H9 (cell line): ENCODE results near the gene C4orf46. TPM values are rescaled to one million over a fixed set of nuclear protein-coding genes. Genes with fewer than 3 reads are reported as not detected.

Experiments used
- DNase-seq: peaks from one replicate; pipeline ENCODE4 v3.0.0-alpha.2; 2017
- H2AFZ ChIP-seq: one replicate; pipeline ENCODE4 v1.6.1; 2013; ENCODE audit warnings: mild to moderate bottlenecking, low read length, control low read depth, moderate library complexity
- H2AK5ac ChIP-seq: 2 replicates; pipeline ENCODE4 v1.6.1; 2013; ENCODE audit warnings: low read length, control low read depth, mixed read lengths; ENCODE audit not compliant: insufficient read length
- H2BK120ac ChIP-seq: one replicate; pipeline ENCODE4 v1.6.1; 2013; ENCODE audit warnings: low read depth, mild to moderate bottlenecking, low read length, control low read depth, inconsistent platforms; ENCODE audit not compliant: poor library complexity, severe bottlenecking
- H2BK12ac ChIP-seq: 2 replicates; pipeline ENCODE4 v1.6.1; 2013; ENCODE audit warnings: low read length, control low read depth, mixed read lengths, low read depth; ENCODE audit not compliant: insufficient read length
- H2BK15ac ChIP-seq: 2 replicates; pipeline ENCODE4 v1.6.1; 2013; ENCODE audit warnings: low read depth, low read length, control low read depth
- H2BK20ac ChIP-seq: one replicate; pipeline ENCODE4 v1.6.1; 2013; ENCODE audit warnings: low read depth, mild to moderate bottlenecking, low read length, control low read depth, inconsistent platforms; ENCODE audit not compliant: poor library complexity, severe bottlenecking
- H2BK5ac ChIP-seq: 2 replicates; pipeline ENCODE4 v1.6.1; 2013; ENCODE audit warnings: low read length, control low read depth, mixed read lengths; ENCODE audit not compliant: insufficient read length
- H3K14ac ChIP-seq: 2 replicates; pipeline ENCODE4 v1.6.1; 2013; ENCODE audit warnings: low read length, control low read depth; ENCODE audit not compliant: insufficient read depth
- H3K18ac ChIP-seq: 2 replicates; pipeline ENCODE4 v1.6.1; 2013; ENCODE audit warnings: low read depth, mild to moderate bottlenecking, mixed read lengths, low read length, control low read depth; ENCODE audit not compliant: insufficient read length
- H3K23ac ChIP-seq: 2 replicates; pipeline ENCODE4 v1.6.1; 2013; ENCODE audit warnings: low read length, control low read depth, mixed read lengths, low read depth; ENCODE audit not compliant: insufficient read length
- H3K23me2 ChIP-seq: 2 replicates; pipeline ENCODE4 v1.6.1; 2013; ENCODE audit warnings: low read depth, mild to moderate bottlenecking, mixed read lengths, low read length, control low read depth; ENCODE audit not compliant: insufficient read length, poor library complexity, severe bottlenecking
- H3K27ac ChIP-seq: 2 replicates; pipeline ENCODE4 v1.5.1; 2013; ENCODE audit warnings: low read length, control low read depth, mixed read lengths, low read depth; ENCODE audit not compliant: insufficient read length
- H3K27me3 ChIP-seq: 2 replicates; pipeline ENCODE4 v1.6.1; 2013; ENCODE audit warnings: low read length, control low read depth, inconsistent platforms; ENCODE audit not compliant: insufficient read depth
- H3K4ac ChIP-seq: 2 replicates; pipeline ENCODE4 v1.6.1; 2013; ENCODE audit warnings: low read depth, mild to moderate bottlenecking, control low read depth, inconsistent platforms, low read length, moderate library complexity
- H3K4me1 ChIP-seq: 2 replicates; pipeline ENCODE4 v1.6.1; 2013; ENCODE audit warnings: low read length, control low read depth, inconsistent platforms; ENCODE audit not compliant: insufficient read depth
- H3K4me2 ChIP-seq: 2 replicates; pipeline ENCODE4 v1.6.1; 2013; ENCODE audit warnings: low read length, control low read depth, mixed read lengths; ENCODE audit not compliant: insufficient read length, insufficient read depth
- H3K56ac ChIP-seq: 2 replicates; pipeline ENCODE4 v1.6.1; 2013; ENCODE audit warnings: low read depth, mild to moderate bottlenecking, mixed read lengths, low read length, control low read depth; ENCODE audit not compliant: insufficient read length
- H3K79me1 ChIP-seq: 2 replicates; pipeline ENCODE4 v1.6.1; 2013; ENCODE audit warnings: low read depth, mild to moderate bottlenecking, moderate library complexity, low read length, control low read depth, inconsistent platforms; ENCODE audit not compliant: insufficient read depth, poor library complexity, severe bottlenecking
- H3K79me2 ChIP-seq: 2 replicates; pipeline ENCODE4 v1.6.1; 2013; ENCODE audit warnings: low read length, control low read depth, inconsistent platforms; ENCODE audit not compliant: insufficient read depth
- H3K9ac ChIP-seq: 2 replicates; pipeline ENCODE4 v1.6.1; 2013; ENCODE audit warnings: low read length, control low read depth, mixed read lengths; ENCODE audit not compliant: insufficient read length; ENCODE audit errors: extremely low read depth
- H3K9me3 ChIP-seq: one replicate; pipeline ENCODE4 v1.6.1; 2013; ENCODE audit warnings: low read depth, low read length, inconsistent platforms; ENCODE audit not compliant: control insufficient read depth
- H3T11ph ChIP-seq: one replicate; pipeline ENCODE4 v1.6.1; 2013; ENCODE audit warnings: mild to moderate bottlenecking, low read length, control low read depth, inconsistent platforms
- H4K20me1 ChIP-seq: one replicate; pipeline ENCODE4 v1.6.1; 2013; ENCODE audit not compliant: control insufficient read depth, insufficient read length, insufficient read depth
- H4K5ac ChIP-seq: 2 replicates; pipeline ENCODE4 v1.6.1; 2013; ENCODE audit warnings: low read depth, mild to moderate bottlenecking, mixed read lengths, low read length, control low read depth; ENCODE audit not compliant: insufficient read length
- H4K8ac ChIP-seq: replicated peaks from 2 replicates; pipeline ENCODE4 v1.6.1; 2013; ENCODE audit warnings: low read length, control low read depth, mixed read lengths, low read depth; ENCODE audit not compliant: insufficient read length
- H4K91ac ChIP-seq: 2 replicates; pipeline ENCODE4 v1.6.1; 2013; ENCODE audit warnings: low read depth, mild to moderate bottlenecking, moderate library complexity, mixed read lengths, low read length, control low read depth; ENCODE audit not compliant: insufficient read length
- H3K27ac Mint-ChIP-seq, 3 experiments: 2 replicates in 2 of 3; 3 replicates in 1 of 3; pipeline ENCODE4 v1.8.0; 2020 to 2021; ENCODE audit warnings: mixed read lengths in 3 of 3, mild to moderate bottlenecking in 1 of 3, moderate library complexity in 1 of 3
- H3K27me3 Mint-ChIP-seq: 2 replicates; pipeline ENCODE4 v1.8.0; 2021; ENCODE audit warnings: low read depth, mild to moderate bottlenecking, moderate library complexity, mixed read lengths
- H3K36me3 Mint-ChIP-seq, 3 experiments: 2 replicates in 2 of 3; 3 replicates in 1 of 3; pipeline ENCODE4 v1.8.0; 2020 to 2021; ENCODE audit warnings: low read depth in 3 of 3, mixed read lengths in 3 of 3; ENCODE audit not compliant: insufficient read depth in 1 of 3
- H3K4me1 Mint-ChIP-seq, 2 experiments: 2 replicates each; pipeline ENCODE4 v1.8.0; 2020; ENCODE audit warnings: mixed read lengths in 2 of 2
- H3K4me3 Mint-ChIP-seq, 2 experiments: 2 replicates in 1 of 2; 3 replicates in 1 of 2; pipeline ENCODE4 v1.8.0; 2020 to 2021; ENCODE audit warnings: mild to moderate bottlenecking in 2 of 2, mixed read lengths in 2 of 2, moderate library complexity in 1 of 2
- H3K9me3 Mint-ChIP-seq, 2 experiments: 2 replicates in 1 of 2; 3 replicates in 1 of 2; pipeline ENCODE4 v1.8.0; 2020; ENCODE audit warnings: mild to moderate bottlenecking in 2 of 2, mixed read lengths in 2 of 2, moderate library complexity in 1 of 2
- WGBS: extraction: QIAGEN DNeasy Blood & Tissue Kit; methylation state at CpG from one replicate; pipeline ENCODE4 v1.1.7; 2013; ENCODE audit warnings: missing lambda C conversion rate, low lambda C conversion rate, mixed read lengths; ENCODE audit not compliant: insufficient read length; ENCODE audit errors: extremely low coverage; 5-methylcytosine and 5-hydroxymethylcytosine counted together
- total RNA-seq: library from RNA; stranded (reverse); gene quantifications from 2 replicates; pipeline ENCODE4 v1.2.1, GENCODE V29; 2021
- TF ChIP-seq, protein P1 (sequence below): fragments of 200-600 bp; sonication (generic); conservative IDR thresholded peaks from 3 replicates; pipeline ENCODE4 v1.8.0; 2021; ENCODE audit warnings: antibody characterized with exemption, mild to moderate bottlenecking

The C4orf46 gene
- total RNA-seq, 1 experiment from 2014 or later, result 19.6 TPM

- Histone ChIP-seq H2AK5ac (no peak overlapping the region), H3K79me1 (no peaks in the 10 kb centered on the region), H2BK120ac (no peak overlapping the region), H3K14ac (no peak overlapping the region), H3K27ac (no peak overlapping the region), H3K4me1 (no peaks in the 10 kb centered on the region), H3K18ac (no peak overlapping the region), H3K79me2 (no peaks in the 10 kb centered on the region), H3K23me2 (no peaks in the 10 kb centered on the region), H4K8ac (no peak overlapping the region), H4K5ac (no peak overlapping the region), H2BK15ac (no peak overlapping the region), H3K9ac (no peak overlapping the region), H2BK5ac (no peak overlapping the region), H3K4ac (no peak overlapping the region), H2BK12ac (no peak overlapping the region), H4K20me1 (no peaks in the 10 kb centered on the region), H4K91ac (no peak overlapping the region), H3K9me3 (no peaks in the 10 kb centered on the region), H2BK20ac (no peak overlapping the region), H3K4me2 (no peak overlapping the region), H3T11ph (no peak overlapping the region), H3K23ac (no peak overlapping the region), H2AFZ (no peak overlapping the region), H3K56ac (no peak overlapping the region), H3K27me3 (no peaks in the 10 kb centered on the region)
- WGBS, result no CpG with 5 or more reads among the region's 1 CpG
- Mint-ChIP-seq H3K27me3 (no peaks in the 10 kb centered on the region), H3K27ac (no peak overlapping the region), H3K9me3 (no peaks in the 10 kb centered on the region), H3K4me3 (no peak overlapping the region), H3K36me3 (peaks cover 0 to 4% (median 0%) of the 10 kb centered on the region in 3 experiments; a peak in 3 of 7 replicates), H3K4me1 (peaks cover 12 to 18% of the 10 kb centered on the region in 2 experiments)
- no peak for DNase-seq
- TF ChIP-seq, protein P1, sequence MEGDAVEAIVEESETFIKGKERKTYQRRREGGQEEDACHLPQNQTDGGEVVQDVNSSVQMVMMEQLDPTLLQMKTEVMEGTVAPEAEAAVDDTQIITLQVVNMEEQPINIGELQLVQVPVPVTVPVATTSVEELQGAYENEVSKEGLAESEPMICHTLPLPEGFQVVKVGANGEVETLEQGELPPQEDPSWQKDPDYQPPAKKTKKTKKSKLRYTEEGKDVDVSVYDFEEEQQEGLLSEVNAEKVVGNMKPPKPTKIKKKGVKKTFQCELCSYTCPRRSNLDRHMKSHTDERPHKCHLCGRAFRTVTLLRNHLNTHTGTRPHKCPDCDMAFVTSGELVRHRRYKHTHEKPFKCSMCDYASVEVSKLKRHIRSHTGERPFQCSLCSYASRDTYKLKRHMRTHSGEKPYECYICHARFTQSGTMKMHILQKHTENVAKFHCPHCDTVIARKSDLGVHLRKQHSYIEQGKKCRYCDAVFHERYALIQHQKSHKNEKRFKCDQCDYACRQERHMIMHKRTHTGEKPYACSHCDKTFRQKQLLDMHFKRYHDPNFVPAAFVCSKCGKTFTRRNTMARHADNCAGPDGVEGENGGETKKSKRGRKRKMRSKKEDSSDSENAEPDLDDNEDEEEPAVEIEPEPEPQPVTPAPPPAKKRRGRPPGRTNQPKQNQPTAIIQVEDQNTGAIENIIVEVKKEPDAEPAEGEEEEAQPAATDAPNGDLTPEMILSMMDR, result no peak
These were observed 17.1 kb upstream of the C4orf46 start for GRCh38 chr4:158688813-158689212.
